CD4-positive, alpha-beta T cell treated with Interleukin-1 beta for 1 hour (primary cell): ENCODE results near the gene UBL4B.

Source experiments
- DNase-seq, 2 donors: peaks; one replicate each; pipeline ENCODE4 v3.0.0-alpha.2; 2020 to 2022

UBL4B gene

DNA sequence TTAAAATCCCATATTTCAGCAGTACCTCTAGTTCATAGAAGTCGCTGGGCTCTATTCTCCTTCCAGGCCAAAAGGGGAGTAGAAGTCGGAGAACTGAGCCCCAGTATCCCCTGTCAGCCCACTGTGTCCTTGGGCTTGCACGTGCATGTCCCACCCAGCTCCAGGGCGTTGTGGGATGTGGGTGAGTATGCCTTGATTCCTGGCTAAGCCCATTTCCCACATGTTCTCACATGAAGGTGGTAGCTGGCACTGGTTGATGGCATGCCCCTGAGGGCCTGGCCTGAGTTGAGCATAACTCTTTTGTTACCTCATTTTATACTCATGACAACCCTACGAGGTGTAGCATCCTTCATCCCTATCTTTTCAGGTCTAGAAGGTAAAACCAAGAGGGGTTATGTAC, 46.0 kb downstream of the UBL4B start:
- no peak for DNase-seq

DNA sequence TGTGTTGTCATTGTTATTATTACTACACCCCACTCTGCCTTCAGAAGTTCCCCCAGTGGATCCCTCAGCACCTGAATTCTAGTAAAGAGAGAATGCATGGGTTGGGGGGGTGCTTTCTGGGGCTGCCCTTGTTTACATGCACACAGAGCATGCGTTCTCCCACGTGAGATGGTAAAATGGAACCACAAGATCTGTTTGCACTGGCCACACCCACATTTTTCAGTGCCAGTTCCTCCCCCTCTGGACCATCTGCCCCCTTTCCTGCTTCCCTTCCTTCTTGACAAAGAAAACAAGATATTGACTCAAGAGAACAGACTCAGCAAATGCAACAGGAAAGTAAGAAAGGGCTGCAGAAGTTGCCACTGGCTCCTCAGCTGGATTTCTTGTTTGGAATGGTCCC, 46.9 kb downstream of the UBL4B start:
- DNase-seq, result no peak

GRCh38 chr1:110160538-110161100, 48.4 kb downstream of the UBL4B start:
- no peak for DNase-seq

DNA sequence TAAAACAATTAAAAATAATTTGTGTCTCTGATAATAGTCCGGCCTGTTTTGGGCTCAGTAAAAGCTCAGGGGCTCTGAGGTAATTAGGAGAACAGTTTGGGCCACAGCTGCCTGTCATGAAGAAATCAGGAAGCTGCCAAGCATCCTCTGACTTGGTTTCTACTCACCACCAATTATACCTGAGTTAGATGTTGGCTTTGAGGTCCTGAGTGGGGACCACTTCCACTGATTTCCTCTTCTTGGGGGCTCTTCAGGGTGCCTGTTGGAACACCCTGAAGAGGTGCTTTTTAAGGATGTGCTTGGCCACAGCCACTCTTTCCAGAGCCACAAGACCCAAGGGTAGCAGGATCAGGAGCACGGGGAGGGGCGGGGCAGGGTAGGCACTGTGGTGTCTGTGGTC, 48.9 kb downstream of the UBL4B start:
- DNase-seq, result no peak

DNA sequence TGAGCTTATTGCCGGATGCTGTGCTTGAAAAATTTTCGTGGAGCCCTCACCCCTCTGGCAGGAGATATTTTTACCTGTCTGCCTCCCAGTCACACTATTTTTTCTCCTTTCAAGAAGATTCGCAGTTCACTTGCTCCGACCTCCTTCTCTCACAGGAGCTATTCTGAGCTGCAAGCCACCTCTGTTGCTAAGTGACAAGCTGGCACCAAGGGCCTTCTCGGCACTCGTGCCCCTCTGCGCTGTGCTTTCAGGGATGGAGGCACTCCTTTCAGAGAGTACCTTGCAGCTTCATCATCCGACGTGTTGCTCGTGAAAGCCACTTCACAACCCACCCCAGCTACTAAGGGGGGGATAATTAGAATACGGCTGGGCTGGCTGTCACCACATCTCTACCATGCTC, 49.6 kb downstream of the UBL4B start:
- DNase-seq, result no peak
